ENCODE data around the gene GABARAPL2.

GABARAPL2 gene

DNA sequence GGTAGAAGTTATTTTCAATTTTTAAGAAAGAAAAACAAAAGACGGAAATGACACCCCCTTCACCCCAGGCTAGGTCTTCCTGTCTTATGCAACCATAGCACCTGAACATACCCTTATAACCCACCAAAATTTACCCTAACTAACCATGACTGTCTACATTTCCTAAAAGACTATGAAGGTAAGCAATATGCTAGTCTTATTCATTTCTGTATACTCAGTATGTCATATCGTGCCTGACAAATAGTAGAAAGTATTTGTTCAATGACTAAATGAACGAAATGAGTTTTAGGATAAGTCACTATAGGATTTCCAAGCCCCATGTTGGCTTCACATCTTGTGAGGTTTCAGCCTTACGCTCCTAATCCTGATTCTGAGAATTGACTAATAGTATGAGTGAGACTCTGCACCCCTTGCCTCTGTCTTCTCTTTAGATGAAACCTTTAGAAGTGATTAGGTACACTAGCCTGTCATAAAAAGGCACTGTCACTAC is 50.4 kb downstream of the GABARAPL2 start:
- TF ChIP-seq, protein P1, sequence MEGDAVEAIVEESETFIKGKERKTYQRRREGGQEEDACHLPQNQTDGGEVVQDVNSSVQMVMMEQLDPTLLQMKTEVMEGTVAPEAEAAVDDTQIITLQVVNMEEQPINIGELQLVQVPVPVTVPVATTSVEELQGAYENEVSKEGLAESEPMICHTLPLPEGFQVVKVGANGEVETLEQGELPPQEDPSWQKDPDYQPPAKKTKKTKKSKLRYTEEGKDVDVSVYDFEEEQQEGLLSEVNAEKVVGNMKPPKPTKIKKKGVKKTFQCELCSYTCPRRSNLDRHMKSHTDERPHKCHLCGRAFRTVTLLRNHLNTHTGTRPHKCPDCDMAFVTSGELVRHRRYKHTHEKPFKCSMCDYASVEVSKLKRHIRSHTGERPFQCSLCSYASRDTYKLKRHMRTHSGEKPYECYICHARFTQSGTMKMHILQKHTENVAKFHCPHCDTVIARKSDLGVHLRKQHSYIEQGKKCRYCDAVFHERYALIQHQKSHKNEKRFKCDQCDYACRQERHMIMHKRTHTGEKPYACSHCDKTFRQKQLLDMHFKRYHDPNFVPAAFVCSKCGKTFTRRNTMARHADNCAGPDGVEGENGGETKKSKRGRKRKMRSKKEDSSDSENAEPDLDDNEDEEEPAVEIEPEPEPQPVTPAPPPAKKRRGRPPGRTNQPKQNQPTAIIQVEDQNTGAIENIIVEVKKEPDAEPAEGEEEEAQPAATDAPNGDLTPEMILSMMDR (IDR thresholded peaks at IDR 0.05; ENCODE audit: low read depth, low read length): no peak
- DNase-seq (ENCODE audit: extremely low read depth, low read depth): no peak

DNA sequence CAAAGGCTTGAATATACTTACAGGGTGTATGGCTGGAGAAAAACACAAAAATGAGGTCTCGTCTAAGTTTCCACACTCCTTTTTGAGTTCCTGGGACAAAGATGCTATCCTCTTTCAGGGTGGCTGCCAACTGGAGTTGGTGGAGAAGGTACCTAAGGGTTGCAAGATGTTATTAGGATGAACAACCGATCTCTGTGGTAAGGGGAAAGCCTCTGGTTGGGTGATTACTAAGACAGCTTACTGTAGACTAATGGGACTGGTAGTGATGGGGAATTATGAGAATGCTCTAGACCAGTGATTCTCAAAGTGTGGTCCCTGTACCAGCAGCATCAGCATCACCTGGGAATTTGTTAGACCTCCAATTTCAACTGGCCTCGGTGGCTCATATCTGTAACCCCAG is 50.9 kb downstream of the GABARAPL2 start:
- no peak for DNase-seq (ENCODE audit: extremely low read depth, low read depth)
- TF ChIP-seq, protein P1 (IDR thresholded peaks at IDR 0.05; ENCODE audit: low read depth, low read length): no peak

DNA sequence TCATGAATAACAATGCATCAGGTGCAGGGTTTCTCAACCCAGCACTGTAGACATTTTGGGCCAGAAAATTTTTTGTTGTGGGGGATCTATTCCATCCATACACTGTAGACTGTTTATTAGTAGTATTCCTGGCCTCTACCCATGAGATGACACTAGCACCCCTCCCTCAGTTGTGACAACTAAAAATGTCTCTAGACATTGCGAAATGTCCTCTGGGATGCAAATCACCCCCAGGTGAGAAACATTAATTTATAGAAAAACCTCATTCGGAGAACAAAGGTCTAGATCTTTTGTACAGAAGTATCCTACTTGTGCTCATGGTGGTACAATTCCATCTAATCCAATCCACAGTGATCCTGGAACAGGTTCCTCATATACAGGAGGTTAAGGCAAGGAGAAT is 52.6 kb downstream of the GABARAPL2 start:
- TF ChIP-seq, protein P1 (IDR thresholded peaks at IDR 0.05; ENCODE audit: low read depth, low read length): no peak
- no peak for DNase-seq (ENCODE audit: extremely low read depth, low read depth)

DNA sequence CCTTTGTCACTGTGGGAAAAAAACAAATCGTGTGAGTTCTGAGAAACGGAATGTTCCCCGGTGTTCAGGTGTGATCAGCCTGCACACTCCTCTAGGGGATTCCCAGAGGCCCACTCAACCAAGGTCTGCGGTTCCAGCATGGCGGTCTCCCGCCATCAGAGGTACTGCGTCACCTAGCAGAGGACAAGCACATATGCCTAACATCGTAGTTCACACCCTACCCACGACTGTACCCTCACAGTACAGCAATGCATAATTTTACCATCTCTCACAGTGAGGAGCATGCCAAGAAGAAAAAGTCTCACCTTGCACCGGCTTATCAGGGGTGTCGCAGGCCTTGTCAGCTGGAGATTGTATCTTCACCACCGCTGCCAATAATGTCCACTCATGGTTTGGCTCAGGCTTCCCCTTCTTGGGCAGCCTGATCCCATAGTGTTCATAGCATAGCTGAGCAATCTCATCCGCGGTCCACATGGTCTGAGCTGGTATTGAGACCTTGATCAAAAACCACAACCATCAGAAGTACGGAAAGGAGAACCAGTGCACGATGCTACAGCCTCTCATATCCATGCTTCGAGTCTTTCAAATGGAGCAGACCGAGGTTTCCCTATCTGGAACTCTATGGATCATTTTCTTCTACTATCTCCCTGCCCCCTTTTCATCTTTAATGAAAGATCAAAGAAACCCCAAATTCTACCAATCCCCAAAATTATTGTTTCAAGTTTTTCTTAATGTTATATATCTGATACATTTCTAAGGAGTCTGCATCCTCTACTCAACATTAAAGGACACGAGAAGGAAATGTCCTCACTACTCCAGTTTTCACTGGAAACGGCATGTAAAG is 54.4 kb downstream of the GABARAPL2 start:
- no peak for DNase-seq (ENCODE audit: extremely low read depth, low read depth)
- TF ChIP-seq, protein P1 (IDR thresholded peaks at IDR 0.05; ENCODE audit: low read depth, low read length): no peak

DNA sequence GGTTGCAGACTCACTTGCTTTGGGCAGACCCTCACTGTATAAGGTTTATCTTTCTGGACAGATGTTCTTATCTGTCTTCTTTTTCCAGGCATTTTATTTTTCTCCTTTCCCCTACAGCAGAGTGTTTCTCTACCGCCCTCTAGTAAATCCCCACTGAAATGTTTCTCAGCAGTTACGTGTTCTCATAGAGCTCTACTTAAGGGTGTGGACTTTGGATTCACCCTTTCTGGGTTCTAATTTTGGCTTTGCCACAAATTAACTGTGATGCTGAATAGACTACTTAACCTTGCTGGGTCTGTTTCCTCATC is 54.9 kb downstream of the GABARAPL2 start:
- DNase-seq (ENCODE audit: extremely low read depth, low read depth): no peak
- TF ChIP-seq, protein P1 (IDR thresholded peaks at IDR 0.05; ENCODE audit: low read depth, low read length): peak; percentile 74

DNA sequence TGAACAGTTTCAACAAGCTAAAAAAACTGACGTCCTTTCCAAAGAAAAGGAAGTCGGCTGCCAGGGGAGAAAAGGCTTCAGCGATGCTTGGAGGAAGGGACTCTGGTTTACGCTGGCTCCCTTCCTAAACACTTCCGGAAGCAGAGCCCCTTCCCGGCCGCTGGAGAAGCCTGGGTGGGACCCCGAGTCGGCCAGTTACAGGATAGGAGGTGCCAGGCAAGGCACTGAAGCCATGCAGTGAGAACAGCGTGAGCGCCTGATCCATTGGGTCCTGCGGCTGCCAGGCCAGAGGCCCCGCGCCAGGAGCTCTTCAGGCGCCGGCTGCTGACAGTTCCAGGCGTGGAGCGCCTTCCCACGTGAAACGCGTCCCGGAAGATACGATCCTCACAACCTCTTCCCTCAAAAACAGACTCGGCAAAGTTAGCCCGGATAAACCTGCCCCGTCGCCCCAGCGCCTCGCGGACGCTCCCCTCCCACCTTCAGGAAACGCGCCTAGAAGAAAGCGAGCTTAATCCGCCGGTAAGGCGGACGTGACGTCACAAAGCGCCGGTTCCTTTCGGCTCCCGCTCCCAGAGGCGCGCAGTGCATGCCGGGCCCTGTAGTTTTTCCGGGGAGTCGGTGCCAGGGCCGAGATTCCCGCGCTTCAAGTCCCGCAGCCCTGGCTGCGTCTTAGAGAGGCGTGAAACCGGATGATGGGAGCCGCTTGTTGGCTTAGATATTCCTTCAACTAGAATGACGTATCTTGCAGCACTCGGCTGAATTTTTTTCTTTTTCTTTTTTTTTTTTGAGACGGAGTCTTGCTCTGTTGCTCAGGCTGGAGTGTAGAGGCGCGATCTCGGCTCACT is 56.8 kb downstream of the GABARAPL2 start, which contains the start of gene ADAT1:
ADAT1 (minus strand) TSS at position 521 of the 845 bp plus-strand sequence. CDS start 2,482 bp downstream, outside the sequence.
- peak; percentile 93 for DNase-seq (ENCODE audit: extremely low read depth, low read depth)
- TF ChIP-seq, protein P1 (IDR thresholded peaks at IDR 0.05; ENCODE audit: low read depth, low read length): no peak

DNA sequence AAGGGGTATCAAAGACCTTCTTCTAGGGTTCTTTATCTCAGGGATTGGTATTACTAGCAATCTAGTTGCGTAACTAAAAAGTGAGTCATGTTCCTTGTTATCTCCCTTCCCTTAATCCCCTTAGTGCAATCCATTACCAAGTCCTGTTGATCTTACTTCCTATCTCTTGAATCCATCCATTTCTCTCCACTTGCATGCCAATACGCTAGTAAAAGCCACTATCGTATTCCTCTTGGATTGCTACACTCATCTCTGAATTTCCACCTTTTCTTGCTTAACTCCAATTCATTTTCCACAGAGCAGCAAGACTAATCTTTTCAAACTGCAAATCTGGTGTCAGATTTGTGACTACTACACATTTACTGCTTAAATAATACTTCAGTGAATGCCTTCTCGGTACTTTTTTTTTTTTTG is 58.7 kb downstream of the GABARAPL2 start:
- TF ChIP-seq, protein P1 (IDR thresholded peaks at IDR 0.05; ENCODE audit: low read depth, low read length): no peak
- no peak for DNase-seq (ENCODE audit: extremely low read depth, low read depth)

Data from AG09319 (cell line).